H54 (cell line): ENCODE measurements around the gene CCND2.

Source experiments
- DNase-seq: peaks from one replicate; pipeline ENCODE4 v3.0.0; 2011; ENCODE audit warnings: low spot score, mixed read lengths; ENCODE audit not compliant: insufficient read length
- FAIRE-seq: peaks from 3 replicates; lab custom pipeline; 2011; peaks lifted over from hg19 to GRCh38; lab: Jason Lieb, UNC
- POLR2A ChIP-seq: IDR thresholded peaks from 2 replicates; pipeline ENCODE4 v1.6.1; 2011; ENCODE audit warnings: low read depth, mild to moderate bottlenecking, low read length

The CCND2 gene

DNA sequence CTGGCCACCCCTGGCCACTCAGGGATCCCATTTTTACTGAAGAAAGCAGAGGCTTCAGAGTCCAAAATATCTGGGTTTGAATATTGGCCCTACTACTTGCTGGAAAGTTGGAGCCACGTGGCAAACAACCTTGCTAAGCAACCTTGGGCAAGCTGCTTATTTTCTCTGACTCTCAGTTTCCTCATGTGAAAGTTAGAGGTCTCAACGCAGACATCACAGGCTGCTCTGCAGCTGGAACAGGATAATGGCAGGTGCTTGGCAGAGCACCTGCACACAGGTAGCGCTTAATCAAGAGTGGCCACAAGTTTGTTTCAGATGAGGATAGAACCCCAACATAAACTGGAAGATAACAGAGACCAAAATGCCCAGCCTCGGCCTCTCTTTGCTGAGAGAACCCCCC lies 28.1 kb upstream of the CCND2 start:
- FAIRE-seq = no peak
- no peak for TF ChIP-seq POLR2A

DNA sequence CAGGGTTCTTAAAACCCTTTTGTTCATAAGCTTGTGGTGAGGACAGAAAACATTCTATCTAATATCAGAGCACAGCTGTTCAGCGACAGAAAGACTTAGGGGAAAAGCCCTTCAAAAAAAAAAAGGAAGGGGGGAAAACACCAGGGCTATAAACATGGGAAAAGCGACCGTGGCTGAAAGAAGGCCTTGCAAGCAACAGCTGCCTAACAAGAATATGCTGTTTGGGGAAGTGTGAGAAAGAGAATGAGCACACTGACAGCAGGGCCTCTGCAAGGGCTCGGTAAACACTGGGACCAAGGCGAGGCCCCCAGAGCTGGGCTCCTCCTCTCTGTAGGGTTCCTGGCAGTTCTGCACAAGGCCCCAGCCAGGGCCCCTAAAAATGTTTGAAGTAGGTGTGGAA lies 27.4 kb upstream of the CCND2 start:
- TF ChIP-seq POLR2A = no peak
- FAIRE-seq (no peak), DNase-seq (no peak)

More for the DNA sequence above, 28.1 kb upstream of the CCND2 start:
- DNase-seq = no peak

DNA sequence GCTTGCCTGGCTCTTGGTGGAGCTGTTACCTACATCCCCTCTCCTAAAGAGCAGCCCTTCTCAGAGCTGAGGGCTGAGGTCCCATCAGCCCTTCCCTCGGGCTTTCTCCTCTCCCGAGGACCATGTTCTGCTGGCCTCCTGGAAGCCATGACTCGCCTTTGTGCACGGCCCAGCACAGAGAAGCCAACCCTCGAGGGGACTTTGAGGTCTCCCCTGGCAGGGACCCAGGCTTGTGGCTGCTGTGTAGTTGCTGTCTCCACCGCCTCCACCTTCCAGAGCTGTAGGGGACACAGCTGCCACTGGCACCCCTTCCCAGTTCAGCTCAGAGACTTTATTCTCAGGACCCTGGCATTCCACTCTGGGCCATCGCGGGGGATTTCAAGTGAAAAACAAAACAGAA lies 22.9 kb upstream of the CCND2 start:
- no peak for FAIRE-seq
- no peak for TF ChIP-seq POLR2A
- DNase-seq = no peak

DNA sequence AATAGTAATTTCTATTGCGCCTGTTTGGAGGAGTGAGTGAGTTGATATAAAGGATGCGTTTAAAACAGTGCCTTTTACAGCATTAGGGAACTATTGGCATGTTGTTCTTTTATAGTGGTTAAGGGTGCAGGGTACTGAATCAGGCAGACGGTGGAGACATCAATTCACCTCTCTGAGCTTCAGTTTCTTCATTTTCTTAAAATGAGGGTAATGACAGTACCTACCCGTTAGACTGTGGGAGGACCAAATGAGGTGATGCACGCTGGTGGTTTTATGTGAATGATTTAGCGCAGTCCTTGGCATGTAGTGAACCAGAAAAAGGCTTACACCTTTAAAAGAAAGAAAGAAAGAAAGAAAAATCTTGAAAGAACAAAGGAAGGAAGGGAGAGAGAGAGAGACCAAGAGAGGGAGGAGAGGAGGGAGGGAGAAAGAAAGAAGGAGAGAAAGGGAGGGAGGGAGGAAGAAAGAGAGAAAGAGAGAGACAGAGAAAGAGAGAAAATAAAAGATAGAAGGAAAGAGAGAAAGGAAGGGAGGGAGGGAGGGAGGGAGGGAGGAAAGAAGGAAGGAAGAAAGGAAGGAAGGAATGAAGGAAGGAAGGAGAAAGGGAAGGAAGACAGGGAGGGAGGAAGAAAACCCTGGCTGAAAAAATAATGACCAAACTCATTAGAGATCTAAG lies 22.2 kb upstream of the CCND2 start:
- no peak for DNase-seq
- no peak for FAIRE-seq
- no peak for TF ChIP-seq POLR2A

DNA sequence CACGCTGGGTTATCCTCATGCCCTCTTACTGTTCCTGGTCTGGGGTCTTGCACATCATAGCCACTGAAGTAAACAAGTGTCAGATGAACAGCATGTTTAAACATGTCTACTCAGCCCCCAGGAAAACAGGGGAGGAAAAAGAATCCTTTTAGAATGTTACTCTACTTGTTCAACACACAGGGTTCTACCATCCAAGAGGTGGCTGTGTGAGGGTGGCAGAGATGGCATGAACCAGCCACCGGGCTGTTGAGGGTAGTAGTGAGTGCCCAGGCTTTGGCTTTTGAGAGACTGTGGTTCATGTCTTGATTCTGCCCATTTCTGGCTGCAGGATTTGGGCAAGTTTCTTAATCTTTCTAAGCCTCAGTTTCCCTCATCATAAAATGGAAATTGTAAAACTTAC lies 21.6 kb upstream of the CCND2 start:
- FAIRE-seq = no peak
- DNase-seq = no peak
- no peak for TF ChIP-seq POLR2A

DNA sequence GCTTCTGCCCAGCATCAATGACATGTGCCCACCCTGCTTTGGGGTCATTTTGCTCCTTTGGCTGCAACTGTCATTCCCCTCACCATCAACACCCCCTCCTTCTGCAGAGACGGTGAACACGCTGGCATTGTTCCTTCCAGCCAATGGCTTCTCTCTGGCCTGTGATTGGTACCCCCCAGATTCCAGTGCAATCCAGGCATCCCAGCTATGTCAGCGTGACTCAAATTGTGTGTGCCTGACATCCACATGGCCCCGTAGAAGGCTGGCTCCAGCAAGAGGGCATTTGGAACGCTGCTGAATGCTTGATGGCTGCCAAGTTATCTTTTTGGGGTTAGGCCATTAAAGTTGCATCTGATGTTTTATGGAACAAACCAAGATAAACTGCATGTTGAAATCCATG lies 21.0 kb upstream of the CCND2 start:
- FAIRE-seq (no peak), DNase-seq (no peak)
- TF ChIP-seq POLR2A = no peak

DNA sequence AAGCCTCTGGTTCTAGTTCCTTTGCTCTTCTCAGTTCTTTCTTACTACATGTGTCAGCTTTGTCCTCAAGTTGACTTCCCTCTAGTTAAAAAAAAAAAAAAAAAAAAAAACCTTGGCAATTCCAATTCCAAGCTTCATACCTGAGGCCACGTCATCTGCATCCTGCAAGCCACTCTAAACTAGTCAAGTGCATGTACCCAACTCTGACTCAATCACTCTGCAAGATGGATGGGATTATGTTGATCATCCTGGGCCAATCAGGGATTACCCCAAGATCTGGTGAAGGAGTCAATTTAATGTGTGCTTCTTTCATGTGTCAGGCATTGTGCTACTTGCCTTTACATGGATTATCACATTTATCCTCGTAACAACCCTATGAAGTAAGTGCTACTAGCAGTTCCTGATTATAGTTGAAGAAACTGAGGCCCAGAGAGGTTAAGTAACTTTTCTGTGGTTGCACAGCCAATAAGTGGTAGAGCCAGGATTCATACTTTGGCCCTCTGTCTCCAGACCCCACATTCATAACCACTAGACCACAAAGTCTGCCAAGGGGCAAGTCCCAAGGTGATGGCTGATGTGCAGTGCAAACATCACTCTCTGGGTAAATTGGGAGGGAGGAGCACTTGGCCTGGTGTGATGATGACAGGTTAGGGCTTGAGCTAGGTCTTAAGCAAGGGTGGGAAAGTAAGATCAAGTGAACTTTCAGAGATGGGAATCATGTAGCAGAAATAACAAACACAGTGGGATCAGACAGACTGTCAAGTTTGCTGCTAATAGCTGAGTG lies 17.3 kb upstream of the CCND2 start:
- no peak for TF ChIP-seq POLR2A
- FAIRE-seq (no peak), DNase-seq (no peak)

DNA sequence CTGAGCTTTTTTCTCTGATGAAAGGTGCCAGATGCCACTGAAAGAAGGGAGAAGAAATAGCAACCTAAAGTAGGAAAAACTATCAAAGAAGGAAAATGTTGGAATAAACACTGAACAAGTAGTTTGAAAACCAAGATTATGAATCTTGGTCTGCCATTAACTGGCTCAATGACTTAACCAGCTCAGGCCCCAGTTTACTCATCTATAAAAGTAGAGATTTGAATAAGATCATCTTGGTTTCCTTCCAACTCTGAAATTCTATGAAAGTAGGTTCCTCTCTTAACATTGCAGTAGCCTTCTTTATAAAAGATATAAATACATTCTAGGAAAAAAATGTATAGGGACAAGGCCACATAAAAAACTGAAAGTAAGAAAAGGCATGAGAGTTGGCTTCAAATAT lies 16.1 kb upstream of the CCND2 start:
- no peak for TF ChIP-seq POLR2A
- FAIRE-seq (no peak), DNase-seq (no peak)

DNA sequence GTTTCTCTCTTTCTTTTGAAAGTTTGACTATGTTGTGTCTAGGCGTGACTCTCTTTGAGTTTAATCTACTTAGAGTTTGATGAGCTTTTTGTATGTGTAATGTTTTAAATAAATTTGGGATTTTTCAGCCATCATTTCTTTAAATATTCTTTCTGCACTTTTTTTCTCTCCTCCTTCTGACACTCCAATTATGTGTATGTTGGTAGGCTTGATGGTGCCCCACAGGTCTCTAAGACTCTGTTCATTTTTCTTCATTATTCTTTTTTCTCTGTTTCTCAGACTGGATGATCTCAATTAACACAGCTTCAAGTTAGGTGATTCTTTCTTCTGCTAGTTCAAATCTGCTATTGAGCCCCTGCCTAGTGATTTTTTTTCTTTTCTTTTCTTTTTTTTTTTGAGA lies 14.5 kb upstream of the CCND2 start:
- TF ChIP-seq POLR2A = no peak

DNA sequence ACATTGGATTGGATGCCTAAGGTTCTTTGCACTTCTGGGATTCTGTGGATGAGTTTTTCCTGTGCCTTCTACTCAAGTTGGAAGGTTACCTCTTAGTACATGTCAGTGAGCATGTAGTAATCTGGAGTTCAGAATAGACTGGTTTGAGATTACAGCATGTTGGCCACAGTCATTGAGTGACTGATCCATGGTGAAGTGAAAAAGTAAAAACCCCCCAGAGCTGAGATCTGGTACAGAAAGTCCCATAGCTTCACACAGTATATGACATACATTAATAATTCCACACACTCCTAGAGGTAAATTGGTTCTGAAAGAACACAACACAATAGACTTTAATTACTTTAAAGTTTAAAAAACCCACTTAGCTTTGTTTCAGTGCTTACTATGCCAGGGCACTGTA lies 11.9 kb upstream of the CCND2 start:
- FAIRE-seq (no peak), DNase-seq (no peak)
- no peak for TF ChIP-seq POLR2A

More for the DNA sequence above, 14.5 kb upstream of the CCND2 start:
- FAIRE-seq (no peak), DNase-seq (no peak)

DNA sequence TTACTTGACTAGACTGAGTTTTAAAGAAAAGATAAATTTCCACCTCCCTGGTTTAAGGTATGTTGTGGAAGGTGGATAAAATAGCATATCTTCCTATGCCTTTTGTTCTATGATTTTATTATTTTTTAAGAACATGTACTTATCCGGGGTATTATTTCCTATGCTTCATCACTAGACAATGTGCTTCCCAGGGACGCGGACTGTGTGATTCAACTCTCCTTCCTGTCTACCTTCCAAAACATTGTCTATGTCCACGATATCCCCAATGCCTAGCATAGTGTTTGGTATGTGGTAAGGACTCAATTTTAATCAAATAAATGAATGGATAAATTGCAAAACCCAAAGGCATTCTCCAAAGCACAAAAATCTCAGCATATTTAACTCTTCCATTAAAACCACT lies 8.3 kb upstream of the CCND2 start:
- no peak for TF ChIP-seq POLR2A
- no peak for DNase-seq
- no peak for FAIRE-seq

DNA sequence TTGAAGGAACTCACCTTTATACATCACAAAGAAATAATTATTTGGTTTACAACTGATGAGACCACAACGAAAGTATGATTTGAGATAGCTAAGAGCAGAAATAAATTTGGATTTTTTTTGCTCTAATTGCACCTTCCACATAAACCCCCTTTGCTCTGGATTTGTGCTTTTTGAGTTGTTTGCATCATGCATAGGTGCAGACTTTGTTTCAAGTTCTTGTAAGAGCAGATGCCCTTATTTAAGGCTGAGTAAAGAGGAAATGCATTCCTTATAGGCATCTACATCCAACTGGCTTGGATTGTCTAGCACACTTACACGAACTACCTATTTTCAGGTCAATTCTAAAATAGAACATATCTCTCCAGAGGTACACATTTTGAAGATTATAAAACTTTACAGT lies 6.6 kb upstream of the CCND2 start:
- no peak for DNase-seq
- TF ChIP-seq POLR2A = no peak
- no peak for FAIRE-seq

DNA sequence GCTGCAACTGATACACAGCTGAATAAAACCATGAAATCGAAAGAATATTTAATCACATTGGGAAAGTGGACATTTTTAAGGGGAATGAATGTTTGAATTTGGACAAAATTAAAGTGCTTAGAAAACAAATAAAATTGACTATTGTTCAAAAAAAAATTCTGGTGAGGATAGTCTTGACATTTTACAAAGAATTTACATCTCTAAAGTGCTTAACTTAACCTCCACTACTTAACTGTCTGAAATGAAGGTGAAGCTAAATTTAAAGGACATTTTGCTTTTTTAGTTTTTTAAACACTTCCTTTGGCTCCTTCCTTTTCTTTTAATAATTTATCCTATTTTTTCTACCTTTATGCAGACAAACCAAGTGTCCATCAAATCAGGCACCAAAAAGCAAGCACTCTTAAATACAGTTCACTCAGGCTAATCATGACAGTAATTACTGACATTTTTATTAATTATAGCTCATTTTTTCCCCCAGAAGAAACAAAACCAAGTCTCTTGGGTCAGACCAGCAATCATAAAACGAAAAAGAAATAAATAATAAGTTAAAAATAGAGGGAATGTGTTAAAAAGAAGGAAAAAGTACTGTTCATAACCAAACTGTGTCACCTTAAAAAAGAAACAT lies 5.7 kb upstream of the CCND2 start:
- no peak for DNase-seq
- no peak for FAIRE-seq
- TF ChIP-seq POLR2A = no peak

DNA sequence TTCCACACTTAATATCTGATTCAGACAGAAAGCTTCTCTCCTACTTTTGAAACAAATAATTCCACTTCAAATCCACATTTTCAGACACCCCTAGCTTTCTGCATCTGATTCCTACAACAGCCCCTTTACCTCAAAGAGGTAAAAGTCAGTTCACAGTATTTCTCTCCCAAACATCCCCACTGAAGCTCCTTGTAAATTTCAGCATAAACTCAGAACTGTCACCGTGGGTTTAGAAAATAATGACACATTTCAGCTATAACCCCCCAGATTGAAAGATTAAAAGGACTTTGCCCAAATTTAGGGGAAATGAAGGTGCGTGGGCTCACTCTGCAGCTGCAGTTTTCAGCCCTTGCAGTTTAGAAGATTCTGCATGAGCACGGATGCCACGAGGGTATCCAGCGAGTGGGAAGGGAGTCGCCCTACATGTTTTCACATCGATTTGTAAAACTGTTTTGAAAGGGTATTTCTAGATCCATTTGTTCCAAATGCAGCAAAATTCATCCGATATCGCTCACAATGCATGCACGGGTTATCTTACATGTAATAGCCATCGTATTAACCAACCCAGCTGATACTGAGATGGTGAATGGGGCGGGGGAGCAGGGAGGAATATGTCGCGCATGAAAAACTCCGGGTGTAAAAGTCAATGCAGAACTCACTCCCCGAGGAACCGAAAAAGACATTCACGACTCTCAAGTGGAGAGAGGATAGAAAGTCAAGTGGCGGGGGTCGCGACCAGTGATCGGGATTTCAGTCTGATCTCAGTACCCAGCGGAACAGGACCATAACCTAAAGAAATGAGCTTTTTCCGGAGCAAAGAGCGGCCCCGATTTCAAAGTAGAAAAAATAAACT lies 5.0 kb upstream of the CCND2 start:
- DNase-seq (no peak), FAIRE-seq (no peak)
- no peak for TF ChIP-seq POLR2A
